Uterus (tissue), 2 donors: ENCODE data around the gene ONECUT1.

Experiments
- CTCF ChIP-seq, 4 experiments: fragments of 200-600 bp in 2 of 4; fragments of 450-650 bp in 2 of 4; sonication (generic) in 2 of 4; IDR thresholded peaks; one replicate each; pipeline ENCODE4 v1.5.1; 2016 to 2019; ENCODE audit warnings: antibody characterized with exemption in 4 of 4, mild to moderate bottlenecking in 2 of 4, moderate library complexity in 1 of 4
- POLR2A ChIP-seq, 2 donors: fragments of 450-650 bp; IDR thresholded peaks; one replicate each; pipeline ENCODE4 v1.6.1; 2016; ENCODE audit warnings: antibody characterized with exemption in 2 of 2, mild to moderate bottlenecking in 1 of 2, moderate library complexity in 1 of 2

GRCh38 chr15:52819253-52819652, 29.1 kb upstream of the ONECUT1 start:
- TF ChIP-seq POLR2A (IDR thresholded peaks at IDR 0.05) (no peak), CTCF (IDR thresholded peaks at IDR 0.05) (no peak)
